ENCODE data around the gene NUMA1.

The NUMA1 gene

GRCh38 chr11:72045849-72046248, 34.5 kb downstream of the NUMA1 start:
- no peak for DNase-seq (ENCODE audit: low read depth in 1 of 2, low spot score in 1 of 2)
- Histone ChIP-seq H3K27me3 (ENCODE audit: insufficient read depth, poor library complexity, severe bottlenecking) (no peaks in the 10 kb centered on the region), H3K4me3 (replicated peaks; ENCODE audit: insufficient read depth, low read length) (no peak overlapping the region), H3K27ac (replicated peaks) (no peak overlapping the region)
- no peak for TF ChIP-seq CTCF (IDR thresholded peaks at IDR 0.05; ENCODE audit: insufficient read depth, low read length)
- TF ChIP-seq REST (IDR thresholded peaks at IDR 0.05; ENCODE audit: insufficient replicate concordance, low read depth): no peak
- no peak for TF ChIP-seq POLR2AphosphoS5 (IDR thresholded peaks at IDR 0.05; ENCODE audit: low read depth)
- TF ChIP-seq GABPA (IDR thresholded peaks at IDR 0.05; ENCODE audit: low read depth): no peak
- TF ChIP-seq SPI1 (IDR thresholded peaks at IDR 0.05; ENCODE audit: borderline replicate concordance, low read depth): no peak

GRCh38 chr11:72042064-72042745, 38.1 kb downstream of the NUMA1 start:
- H3K4me3 ChIP-seq (replicated peaks; ENCODE audit: insufficient read depth, low read length): peak overlapping the region; percentile 54
- no peak for DNase-seq (ENCODE audit: low read depth in 1 of 2, low spot score in 1 of 2)
- TF ChIP-seq SPI1 (IDR thresholded peaks at IDR 0.05; ENCODE audit: borderline replicate concordance, low read depth) (no peak), CTCF (IDR thresholded peaks at IDR 0.05; ENCODE audit: insufficient read depth, low read length) (no peak), GABPA (IDR thresholded peaks at IDR 0.05; ENCODE audit: low read depth) (no peak), POLR2AphosphoS5 (IDR thresholded peaks at IDR 0.05; ENCODE audit: low read depth) (no peak), REST (IDR thresholded peaks at IDR 0.05; ENCODE audit: insufficient replicate concordance, low read depth) (no peak)
- H3K27ac ChIP-seq (replicated peaks): peak overlapping the region; percentile 72
- no peaks in the 10 kb centered on the region for H3K27me3 ChIP-seq (ENCODE audit: insufficient read depth, poor library complexity, severe bottlenecking)

- DNase-seq (ENCODE audit: low read depth in 1 of 2, low spot score in 1 of 2): peak; percentile 25 to 51
- H3K4me3 ChIP-seq (replicated peaks; ENCODE audit: insufficient read depth, low read length): peak overlapping the region; percentile 54
These were observed 38.8 kb downstream of the NUMA1 start for GRCh38 chr11:72041364-72042063.

More at GRCh38 chr11:72041364-72042063, 38.8 kb downstream of the NUMA1 start:
- Histone ChIP-seq H3K27ac (replicated peaks) (peak overlapping the region; percentile 72), H3K27me3 (ENCODE audit: insufficient read depth, poor library complexity, severe bottlenecking) (no peaks in the 10 kb centered on the region)
- TF ChIP-seq REST (IDR thresholded peaks at IDR 0.05; ENCODE audit: insufficient replicate concordance, low read depth): no peak
- TF ChIP-seq GABPA (IDR thresholded peaks at IDR 0.05; ENCODE audit: low read depth): no peak
- peak; percentile 49; the same call in 1 of the 2 replicates for TF ChIP-seq POLR2AphosphoS5 (IDR thresholded peaks at IDR 0.05; ENCODE audit: low read depth)
- TF ChIP-seq SPI1 (IDR thresholded peaks at IDR 0.05; ENCODE audit: borderline replicate concordance, low read depth): no peak
- TF ChIP-seq CTCF (IDR thresholded peaks at IDR 0.05; ENCODE audit: insufficient read depth, low read length): no peak

All from HL-60 (cell line).